Measurements from ENCODE around the gene RECK.
"Not testable (repeated sequence)": the region's sequence is repeated elsewhere in the genome, so short reads cannot be mapped to it uniquely, and the experiment has no call there.

RECK gene

GRCh38 chr9:36074055-36074454 is 37.3 kb downstream of the RECK start:
- no peak for DNase-seq (ENCODE audit: low spot score)

- peak; percentile 92 for DNase-seq (ENCODE audit: low spot score)
Observed at GRCh38 chr9:36074870-36075532, 38.3 kb downstream of the RECK start.

- peak; percentile 29 for DNase-seq (ENCODE audit: low spot score)
Observed at GRCh38 chr9:36078051-36078450, 41.3 kb downstream of the RECK start.

GRCh38 chr9:36080519-36080918 is 43.8 kb downstream of the RECK start:
- no peak for DNase-seq (ENCODE audit: low spot score)

- no peak for DNase-seq (ENCODE audit: low spot score)
Observed at GRCh38 chr9:36082931-36083330, 46.2 kb downstream of the RECK start.

GRCh38 chr9:36086442-36086841 is 49.7 kb downstream of the RECK start:
- DNase-seq (ENCODE audit: low spot score) = no peak

- not testable (repeated sequence) for DNase-seq (ENCODE audit: low spot score)
Observed at GRCh38 chr9:36087054-36087453, 50.3 kb downstream of the RECK start.

- no peak for DNase-seq (ENCODE audit: low spot score)
Observed at GRCh38 chr9:36088020-36088419, 51.3 kb downstream of the RECK start.

GRCh38 chr9:36091026-36091953 is 54.6 kb downstream of the RECK start:
- DNase-seq (ENCODE audit: low spot score) = no peak

- no peak for DNase-seq (ENCODE audit: low spot score)
Observed at GRCh38 chr9:36092014-36092413, 55.3 kb downstream of the RECK start.

GRCh38 chr9:36092509-36093215 is 55.9 kb downstream of the RECK start:
- DNase-seq (ENCODE audit: low spot score) = peak; percentile 59

GRCh38 chr9:36093384-36093783 is 56.7 kb downstream of the RECK start:
- no peak for DNase-seq (ENCODE audit: low spot score)

GRCh38 chr9:36099718-36100117 is 63.0 kb downstream of the RECK start:
- DNase-seq (ENCODE audit: low spot score) = no peak

- DNase-seq (ENCODE audit: low spot score) = no peak
Observed at GRCh38 chr9:36100532-36100931, 63.8 kb downstream of the RECK start.

GRCh38 chr9:36101916-36102741 is 65.4 kb downstream of the RECK start:
- DNase-seq (ENCODE audit: low spot score) = peak; percentile 54

GRCh38 chr9:36102742-36103495 is 66.2 kb downstream of the RECK start:
- peak; percentile 89 for DNase-seq (ENCODE audit: low spot score)

GRCh38 chr9:36109071-36109470 is 72.4 kb downstream of the RECK start:
- no peak for DNase-seq (ENCODE audit: low spot score)

- DNase-seq (ENCODE audit: low spot score) = no peak
Observed at GRCh38 chr9:36110434-36110833, 73.7 kb downstream of the RECK start.

GRCh38 chr9:36112516-36112915 is 75.8 kb downstream of the RECK start:
- no peak for DNase-seq (ENCODE audit: low spot score)

- DNase-seq (ENCODE audit: low spot score) = no peak
Observed at GRCh38 chr9:36113999-36114398, 77.3 kb downstream of the RECK start.

- DNase-seq (ENCODE audit: low spot score) = no peak
Observed at GRCh38 chr9:36116593-36116992, 79.9 kb downstream of the RECK start.

All from pons (tissue), 1 donor.